ENCODE measurements around the gene PTGFR. TPM values are rescaled to one million over a fixed set of nuclear protein-coding genes. Genes with fewer than 3 reads are reported as not detected.

Gene PTGFR
- total RNA-seq, 1 donor from 2014 or later = 0.26 TPM

DNA sequence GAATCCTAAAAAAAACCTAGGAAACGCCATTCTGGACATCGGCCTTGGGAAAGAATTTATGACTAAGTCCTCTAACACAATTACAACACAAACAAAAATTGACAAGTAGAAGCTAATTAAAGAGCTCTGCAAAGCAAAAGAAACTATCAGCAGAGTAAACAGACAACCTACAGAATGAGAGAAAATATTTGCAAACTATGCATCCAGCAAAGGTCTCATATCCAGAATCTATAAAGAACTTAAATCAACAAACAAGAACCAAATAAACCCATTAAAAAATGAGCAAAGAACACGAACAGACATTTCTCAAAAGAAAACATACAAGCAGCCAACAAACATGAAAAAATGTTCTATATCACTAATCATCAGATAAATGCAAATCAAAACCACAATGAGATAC is 58.6 kb downstream of the PTGFR start:
- no peaks in the 10 kb centered on the region for H3K27me3 ChIP-seq (ENCODE audit: control insufficient read depth, insufficient read depth, low read length)
- TF ChIP-seq, protein P1, sequence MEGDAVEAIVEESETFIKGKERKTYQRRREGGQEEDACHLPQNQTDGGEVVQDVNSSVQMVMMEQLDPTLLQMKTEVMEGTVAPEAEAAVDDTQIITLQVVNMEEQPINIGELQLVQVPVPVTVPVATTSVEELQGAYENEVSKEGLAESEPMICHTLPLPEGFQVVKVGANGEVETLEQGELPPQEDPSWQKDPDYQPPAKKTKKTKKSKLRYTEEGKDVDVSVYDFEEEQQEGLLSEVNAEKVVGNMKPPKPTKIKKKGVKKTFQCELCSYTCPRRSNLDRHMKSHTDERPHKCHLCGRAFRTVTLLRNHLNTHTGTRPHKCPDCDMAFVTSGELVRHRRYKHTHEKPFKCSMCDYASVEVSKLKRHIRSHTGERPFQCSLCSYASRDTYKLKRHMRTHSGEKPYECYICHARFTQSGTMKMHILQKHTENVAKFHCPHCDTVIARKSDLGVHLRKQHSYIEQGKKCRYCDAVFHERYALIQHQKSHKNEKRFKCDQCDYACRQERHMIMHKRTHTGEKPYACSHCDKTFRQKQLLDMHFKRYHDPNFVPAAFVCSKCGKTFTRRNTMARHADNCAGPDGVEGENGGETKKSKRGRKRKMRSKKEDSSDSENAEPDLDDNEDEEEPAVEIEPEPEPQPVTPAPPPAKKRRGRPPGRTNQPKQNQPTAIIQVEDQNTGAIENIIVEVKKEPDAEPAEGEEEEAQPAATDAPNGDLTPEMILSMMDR (IDR thresholded peaks at IDR 0.05; ENCODE audit: insufficient read depth, low read length, severe bottlenecking) = no peak
- no peak for DNase-seq (ENCODE audit: low read depth)
- H3K4me3 ChIP-seq (ENCODE audit: low read depth, low read length) = no peak overlapping the region
- H3K36me3 ChIP-seq (ENCODE audit: control insufficient read depth, insufficient read depth, low read length) = no peaks in the 10 kb centered on the region
- FAIRE-seq = no peak

- Histone ChIP-seq H3K27me3 (ENCODE audit: control insufficient read depth, insufficient read depth, low read length) (no peaks in the 10 kb centered on the region), H3K36me3 (ENCODE audit: control insufficient read depth, insufficient read depth, low read length) (no peaks in the 10 kb centered on the region), H3K4me3 (ENCODE audit: low read depth, low read length) (no peak overlapping the region)
- no peak for DNase-seq (ENCODE audit: low read depth)
- FAIRE-seq = no peak
- TF ChIP-seq, protein P1 (IDR thresholded peaks at IDR 0.05; ENCODE audit: insufficient read depth, low read length, severe bottlenecking) = no peak
Measured at GRCh38 chr1:78549891-78550290, 59.1 kb downstream of the PTGFR start.

DNA sequence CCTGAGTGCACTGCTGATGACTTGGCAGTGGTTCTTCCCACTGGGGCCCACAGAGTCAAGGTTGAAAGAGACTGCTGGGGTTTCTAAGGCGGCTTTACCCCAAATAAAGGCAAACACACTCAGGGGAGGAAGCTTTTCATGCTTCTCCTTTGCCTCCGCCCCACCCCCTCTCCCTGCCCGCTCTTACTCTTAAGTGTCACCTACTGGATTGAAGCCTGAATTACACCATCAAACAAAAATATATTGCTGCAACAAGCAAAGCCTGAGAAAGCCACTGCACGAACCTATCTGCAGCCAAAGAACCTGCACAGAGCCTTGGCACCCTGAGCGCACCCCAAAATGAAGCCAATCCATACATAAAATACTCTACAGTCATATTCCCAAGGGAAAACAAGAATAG is 63.1 kb downstream of the PTGFR start:
- no peaks in the 10 kb centered on the region for H3K36me3 ChIP-seq (ENCODE audit: control insufficient read depth, insufficient read depth, low read length)
- no peaks in the 10 kb centered on the region for H3K27me3 ChIP-seq (ENCODE audit: control insufficient read depth, insufficient read depth, low read length)
- no peak overlapping the region for H3K4me3 ChIP-seq (ENCODE audit: low read depth, low read length)
- FAIRE-seq (no peak), DNase-seq (ENCODE audit: low read depth) (peak; percentile 7)
- TF ChIP-seq, protein P1 (IDR thresholded peaks at IDR 0.05; ENCODE audit: insufficient read depth, low read length, severe bottlenecking) = peak; percentile 18

DNA sequence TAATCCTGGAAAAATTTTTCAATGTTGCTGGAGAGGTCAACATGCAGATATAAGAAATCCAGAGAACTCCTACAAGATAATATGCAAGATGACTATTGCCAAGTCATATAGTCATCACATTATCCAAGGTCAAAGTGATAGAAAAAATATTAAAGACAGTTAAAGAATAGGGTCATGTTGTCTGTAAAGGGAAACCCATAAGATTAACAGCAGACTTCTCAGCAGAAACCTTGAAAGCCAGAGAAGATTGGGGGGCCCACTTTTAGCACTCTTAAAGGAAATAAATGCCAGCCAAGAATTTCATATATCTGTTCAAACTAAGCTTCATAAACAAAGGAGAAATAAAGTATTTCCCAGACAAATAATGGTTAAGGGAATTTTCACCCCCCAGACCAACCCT is 64.1 kb downstream of the PTGFR start:
- DNase-seq (ENCODE audit: low read depth) (no peak), FAIRE-seq (no peak)
- Histone ChIP-seq H3K36me3 (ENCODE audit: control insufficient read depth, insufficient read depth, low read length) (no peaks in the 10 kb centered on the region), H3K27me3 (ENCODE audit: control insufficient read depth, insufficient read depth, low read length) (no peaks in the 10 kb centered on the region), H3K4me3 (ENCODE audit: low read depth, low read length) (no peak overlapping the region)
- TF ChIP-seq, protein P1 (IDR thresholded peaks at IDR 0.05; ENCODE audit: insufficient read depth, low read length, severe bottlenecking) = no peak

DNA sequence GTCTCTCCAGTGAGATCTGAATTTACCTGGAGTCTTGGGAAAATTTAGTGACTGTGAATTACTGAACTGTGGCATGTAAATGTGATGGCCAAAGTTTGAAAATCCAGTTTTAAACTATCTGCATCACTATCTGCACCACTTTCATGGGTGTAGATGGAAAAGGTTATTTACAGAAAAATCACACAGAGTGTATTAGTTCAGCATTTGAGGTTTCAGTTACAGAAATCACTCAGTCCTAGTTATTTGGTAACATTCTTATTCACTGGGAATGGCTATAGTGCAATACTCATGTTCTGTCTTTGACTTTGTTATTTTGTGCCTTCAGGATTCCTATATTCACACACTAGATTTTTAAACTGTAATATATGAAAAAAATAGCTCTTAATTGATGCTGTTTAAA is 68.9 kb downstream of the PTGFR start:
- no peak for FAIRE-seq
- no peaks in the 10 kb centered on the region for H3K36me3 ChIP-seq (ENCODE audit: control insufficient read depth, insufficient read depth, low read length)
- no peak for DNase-seq (ENCODE audit: low read depth)
- H3K27me3 ChIP-seq (ENCODE audit: control insufficient read depth, insufficient read depth, low read length) = no peaks in the 10 kb centered on the region
- TF ChIP-seq, protein P1 (IDR thresholded peaks at IDR 0.05; ENCODE audit: insufficient read depth, low read length, severe bottlenecking) = no peak
- no peak overlapping the region for H3K4me3 ChIP-seq (ENCODE audit: low read depth, low read length)

- no peaks in the 10 kb centered on the region for H3K27me3 ChIP-seq (ENCODE audit: control insufficient read depth, insufficient read depth, low read length)
- no peak overlapping the region for H3K4me3 ChIP-seq (ENCODE audit: low read depth, low read length)
- no peaks in the 10 kb centered on the region for H3K36me3 ChIP-seq (ENCODE audit: control insufficient read depth, insufficient read depth, low read length)
- FAIRE-seq (no peak), DNase-seq (ENCODE audit: low read depth) (peak; percentile 8)
- TF ChIP-seq, protein P1 (IDR thresholded peaks at IDR 0.05; ENCODE audit: insufficient read depth, low read length, severe bottlenecking) = no peak
Measured at GRCh38 chr1:78560811-78561210, 70.0 kb downstream of the PTGFR start.

Data from bronchial epithelial cell (primary cell).